NCI-H510A treated with DMSO at 0.1 percent for 48 hours (cell line): Measurements from ENCODE around the gene PRKG1.
A peak's percentile ranks its signal among the peaks of the same experiment; 100 is the strongest.
"Not testable (repeated sequence)": the region's sequence is repeated elsewhere in the genome, so short reads cannot be mapped to it uniquely, and the experiment has no call there.

Experiments used
- DNase-seq: peaks from one replicate; lab custom pipeline; 2025; lab: John Stamatoyannopoulos, UW

PRKG1 gene

GRCh38 chr10:52128056-52128683, 1053.9 kb downstream of the PRKG1 start:
- DNase-seq: peak; percentile 9

- DNase-seq: no peak
Observed at GRCh38 chr10:52129410-52130178, 1055.3 kb downstream of the PRKG1 start.

- no peak for DNase-seq
Observed at GRCh38 chr10:52135101-52135500, 1060.8 kb downstream of the PRKG1 start.

GRCh38 chr10:52136921-52137320, 1062.6 kb downstream of the PRKG1 start:
- DNase-seq: no peak

- DNase-seq: no peak
Observed at GRCh38 chr10:52143338-52143737, 1069.1 kb downstream of the PRKG1 start.

GRCh38 chr10:52145636-52146035, 1071.3 kb downstream of the PRKG1 start:
- no peak for DNase-seq

- no peak for DNase-seq
Observed at GRCh38 chr10:52146766-52147165, 1072.5 kb downstream of the PRKG1 start.

- no peak for DNase-seq
Observed at GRCh38 chr10:52170776-52171175, 1096.5 kb downstream of the PRKG1 start.

GRCh38 chr10:52172581-52172980, 1098.3 kb downstream of the PRKG1 start:
- DNase-seq: no peak

GRCh38 chr10:52185256-52185655, 1111.0 kb downstream of the PRKG1 start:
- DNase-seq: no peak

GRCh38 chr10:52187521-52188258, 1113.4 kb downstream of the PRKG1 start:
- DNase-seq: no peak

GRCh38 chr10:52191049-52191448, 1116.8 kb downstream of the PRKG1 start:
- no peak for DNase-seq

- no peak for DNase-seq
Observed at GRCh38 chr10:52194191-52194590, 1119.9 kb downstream of the PRKG1 start.

- DNase-seq: no peak
Observed at GRCh38 chr10:52194716-52195115, 1120.4 kb downstream of the PRKG1 start.

- DNase-seq: no peak
Observed at GRCh38 chr10:52197098-52197497, 1122.8 kb downstream of the PRKG1 start.

GRCh38 chr10:52198540-52198939, 1124.3 kb downstream of the PRKG1 start:
- no peak for DNase-seq

- DNase-seq: not testable (repeated sequence)
Observed at GRCh38 chr10:52204906-52205305, 1130.6 kb downstream of the PRKG1 start.

GRCh38 chr10:52208365-52208764, 1134.1 kb downstream of the PRKG1 start:
- peak; percentile 11 for DNase-seq

GRCh38 chr10:52210161-52210560, 1135.9 kb downstream of the PRKG1 start:
- DNase-seq: no peak

- no peak for DNase-seq
Observed at GRCh38 chr10:52212062-52212461, 1137.8 kb downstream of the PRKG1 start.

- DNase-seq: no peak
Observed at GRCh38 chr10:52212802-52213201, 1138.5 kb downstream of the PRKG1 start.

GRCh38 chr10:52213321-52213752, 1139.0 kb downstream of the PRKG1 start:
- no peak for DNase-seq
